ENCODE results near the gene CALHM1. TPM values are rescaled to one million over a fixed set of nuclear protein-coding genes. Genes with fewer than 3 reads are reported as not detected.
A peak's percentile ranks its signal among the peaks of the same experiment; 100 is the strongest.

CALHM1 gene
- total and polyA plus RNA-seq, 2 experiments from 2014 or later = 0.11 TPM; not detected in 1

DNA sequence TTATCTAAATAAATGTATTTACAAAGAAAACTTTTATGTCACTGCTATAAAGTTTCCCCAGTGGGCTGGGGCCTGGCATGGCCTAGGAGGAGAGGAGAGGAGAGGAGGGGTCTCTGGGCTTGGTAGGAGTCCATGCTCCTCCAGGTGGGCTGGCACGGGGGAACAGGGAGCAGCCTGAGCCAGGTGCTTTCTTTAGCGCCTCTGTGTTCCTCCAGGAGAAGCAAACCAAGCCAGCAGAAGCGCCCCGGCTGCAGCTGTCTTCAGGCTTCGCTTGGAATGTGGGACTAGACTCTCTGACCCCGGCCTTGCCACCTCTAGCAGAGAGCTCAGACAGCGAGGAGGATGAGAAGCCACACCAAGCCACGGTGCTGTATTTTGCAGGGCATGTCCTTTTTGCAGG lies 17.1 kb downstream of the CALHM1 start:
- Histone ChIP-seq H3K27me3 (ENCODE audit: insufficient read depth) (no peaks in the 10 kb centered on the region), H3K27ac (ENCODE audit: low read depth) (no peak overlapping the region), H3K79me2 (replicated peaks; ENCODE audit: insufficient read depth) (no peaks in the 10 kb centered on the region), H3F3A (replicated peaks; ENCODE audit: low read depth) (no peaks in the 10 kb centered on the region), H3K4me3 (no peak overlapping the region), H3K36me3 (ENCODE audit: insufficient read depth) (peaks cover 76% of the 10 kb centered on the region), H3K4me2 (no peak overlapping the region), H3K4me1 (ENCODE audit: insufficient read depth) (no peaks in the 10 kb centered on the region), H3K9me2 (ENCODE audit: insufficient read depth) (no peaks in the 10 kb centered on the region), H4K20me1 (replicated peaks; ENCODE audit: insufficient read depth) (peaks cover 9% of the 10 kb centered on the region; the same call in 1 of the 2 replicates), H2AFZ (no peak overlapping the region)
- no peaks in the 10 kb centered on the region; the same call in 2 of the 3 replicates for H3K9me3 Mint-ChIP-seq
- ATAC-seq (no peak), DNase-seq (ENCODE audit: low spot score) (no peak)
- H3K27ac Mint-ChIP-seq = 0 out of 2 replicates have a peak overlapping the region, but pooled peaks have one; percentile 31
- H3K27me3 Mint-ChIP-seq (ENCODE audit: insufficient read depth, low read depth, poor library complexity) = peaks cover 8% of the 10 kb centered on the region
- H3K4me1 Mint-ChIP-seq = no peaks in the 10 kb centered on the region
- TF ChIP-seq EZH2 (IDR thresholded peaks at IDR 0.05; ENCODE audit: low read depth, unreplicated experiment) = no peak
- no peak for TF ChIP-seq ZNF114 (CRISPR knock-in tag; IDR thresholded peaks at IDR 0.05)
- H3K36me3 Mint-ChIP-seq (ENCODE audit: low read depth) = peaks cover 91% of the 10 kb centered on the region
- no peak overlapping the region for H3K4me3 Mint-ChIP-seq

DNA sequence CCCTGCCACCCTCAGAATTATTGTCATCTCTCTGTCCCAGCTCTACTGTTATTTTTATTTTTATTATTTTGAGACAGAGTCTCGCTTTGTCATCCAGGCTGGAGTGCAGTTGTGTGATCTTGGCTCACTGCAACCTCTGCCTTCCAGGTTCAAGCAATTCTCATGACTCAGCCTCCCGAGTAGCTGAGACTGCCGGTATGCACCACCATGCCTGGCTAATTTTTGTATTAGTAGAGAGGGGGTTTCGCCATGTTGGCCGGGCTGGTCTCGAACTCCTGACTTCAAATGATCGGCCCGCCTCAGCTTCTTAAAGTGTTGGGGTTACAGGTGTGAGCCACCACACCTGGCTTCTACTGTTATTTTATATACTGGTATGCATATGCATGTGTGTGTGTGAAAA lies 17.5 kb downstream of the CALHM1 start:
- H3F3A ChIP-seq (replicated peaks; ENCODE audit: low read depth) = no peaks in the 10 kb centered on the region
- no peaks in the 10 kb centered on the region for H3K79me2 ChIP-seq (replicated peaks; ENCODE audit: insufficient read depth)
- no peak overlapping the region for H3K27ac ChIP-seq (ENCODE audit: low read depth)
- Mint-ChIP-seq H3K4me1 (no peaks in the 10 kb centered on the region), H3K36me3 (ENCODE audit: low read depth) (peaks cover 91% of the 10 kb centered on the region), H3K27ac (no peak overlapping the region), H3K4me3 (no peak overlapping the region), H3K27me3 (ENCODE audit: insufficient read depth, low read depth, poor library complexity) (peaks cover 11% of the 10 kb centered on the region), H3K9me3 (no peaks in the 10 kb centered on the region; the same call in 2 of the 3 replicates)
- peaks cover 9% of the 10 kb centered on the region; the same call in 1 of the 2 replicates for H4K20me1 ChIP-seq (replicated peaks; ENCODE audit: insufficient read depth)
- no peaks in the 10 kb centered on the region for H3K27me3 ChIP-seq (ENCODE audit: insufficient read depth)
- ATAC-seq (no peak), DNase-seq (ENCODE audit: low spot score) (no peak)
- H3K4me3 ChIP-seq = no peak overlapping the region
- H3K4me1 ChIP-seq (ENCODE audit: insufficient read depth) = no peaks in the 10 kb centered on the region
- no peaks in the 10 kb centered on the region for H3K9me2 ChIP-seq (ENCODE audit: insufficient read depth)
- no peak overlapping the region for H2AFZ ChIP-seq
- peaks cover 76% of the 10 kb centered on the region for H3K36me3 ChIP-seq (ENCODE audit: insufficient read depth)
- no peak overlapping the region for H3K4me2 ChIP-seq
- TF ChIP-seq ZNF462 (CRISPR knock-in tag; IDR thresholded peaks at IDR 0.05) = no peak
- TF ChIP-seq CREB1 (CRISPR knock-in tag; IDR thresholded peaks at IDR 0.05; ENCODE audit: low read depth) = no peak
- TF ChIP-seq, protein P1, sequence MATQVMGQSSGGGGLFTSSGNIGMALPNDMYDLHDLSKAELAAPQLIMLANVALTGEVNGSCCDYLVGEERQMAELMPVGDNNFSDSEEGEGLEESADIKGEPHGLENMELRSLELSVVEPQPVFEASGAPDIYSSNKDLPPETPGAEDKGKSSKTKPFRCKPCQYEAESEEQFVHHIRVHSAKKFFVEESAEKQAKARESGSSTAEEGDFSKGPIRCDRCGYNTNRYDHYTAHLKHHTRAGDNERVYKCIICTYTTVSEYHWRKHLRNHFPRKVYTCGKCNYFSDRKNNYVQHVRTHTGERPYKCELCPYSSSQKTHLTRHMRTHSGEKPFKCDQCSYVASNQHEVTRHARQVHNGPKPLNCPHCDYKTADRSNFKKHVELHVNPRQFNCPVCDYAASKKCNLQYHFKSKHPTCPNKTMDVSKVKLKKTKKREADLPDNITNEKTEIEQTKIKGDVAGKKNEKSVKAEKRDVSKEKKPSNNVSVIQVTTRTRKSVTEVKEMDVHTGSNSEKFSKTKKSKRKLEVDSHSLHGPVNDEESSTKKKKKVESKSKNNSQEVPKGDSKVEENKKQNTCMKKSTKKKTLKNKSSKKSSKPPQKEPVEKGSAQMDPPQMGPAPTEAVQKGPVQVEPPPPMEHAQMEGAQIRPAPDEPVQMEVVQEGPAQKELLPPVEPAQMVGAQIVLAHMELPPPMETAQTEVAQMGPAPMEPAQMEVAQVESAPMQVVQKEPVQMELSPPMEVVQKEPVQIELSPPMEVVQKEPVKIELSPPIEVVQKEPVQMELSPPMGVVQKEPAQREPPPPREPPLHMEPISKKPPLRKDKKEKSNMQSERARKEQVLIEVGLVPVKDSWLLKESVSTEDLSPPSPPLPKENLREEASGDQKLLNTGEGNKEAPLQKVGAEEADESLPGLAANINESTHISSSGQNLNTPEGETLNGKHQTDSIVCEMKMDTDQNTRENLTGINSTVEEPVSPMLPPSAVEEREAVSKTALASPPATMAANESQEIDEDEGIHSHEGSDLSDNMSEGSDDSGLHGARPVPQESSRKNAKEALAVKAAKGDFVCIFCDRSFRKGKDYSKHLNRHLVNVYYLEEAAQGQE (IDR thresholded peaks at IDR 0.05; ENCODE audit: unreplicated experiment) = no peak
- TF ChIP-seq POLR2AphosphoS5 (IDR thresholded peaks at IDR 0.05; ENCODE audit: low read depth) = no peak
- TF ChIP-seq ZNF114 (CRISPR knock-in tag; IDR thresholded peaks at IDR 0.05) = no peak
- TF ChIP-seq JUNB (IDR thresholded peaks at IDR 0.05; ENCODE audit: unreplicated experiment) = no peak
- no peak for TF ChIP-seq CTCF (conservative IDR thresholded peaks at IDR 0.05; ENCODE audit: low read depth in 2 of 2)
- no peak for TF ChIP-seq NANOG (IDR thresholded peaks at IDR 0.05; ENCODE audit: borderline replicate concordance)
- no peak for TF ChIP-seq STAT1 (IDR thresholded peaks at IDR 0.05; ENCODE audit: unreplicated experiment)
- TF ChIP-seq EZH2 (IDR thresholded peaks at IDR 0.05; ENCODE audit: low read depth, unreplicated experiment) = no peak
